Activated CD8-positive, alpha-beta memory T cell treated with anti-CD3 and anti-CD28 coated beads for 36 hours (primary cell): ENCODE results near the gene PHF21A. TPM values are rescaled to one million over a fixed set of nuclear protein-coding genes. Genes with fewer than 3 reads are reported as not detected.
"Not testable (repeated sequence)": the region's sequence is repeated elsewhere in the genome, so short reads cannot be mapped to it uniquely, and the experiment has no call there.

Source experiments
- CTCF ChIA-PET: fragments of 350-600 bp; sonication (Branson Sonifier 250); formaldehyde crosslinking; loops from one replicate; lab custom pipeline; 2021; ENCODE audit warnings: antibody characterized with exemption; lab: Charles Lee
- POLR2A ChIA-PET: fragments of 350-600 bp; sonication (Branson Sonifier 250); formaldehyde crosslinking; loops from one replicate; lab custom pipeline; 2021; ENCODE audit warnings: antibody characterized with exemption; lab: Charles Lee
- total RNA-seq, 2 experiments: library from RNA; stranded (reverse); gene quantifications; one replicate each; pipeline ENCODE4 v1.2.3, GENCODE V29; 2021

The PHF21A gene
- total RNA-seq, 2 experiments from 2014 or later = 28.2 to 30.6 TPM

- ChIA-PET POLR2A (no interaction called here), CTCF (interaction anchor here (1.0 to 2.3 kb wide), 4 partner anchors 10 to 41 kb away, joined by 3 to 34 read pairs (median 3); no protein-coding TSS in a partner anchor)
These were observed 114.7 kb downstream of the PHF21A start for GRCh38 chr11:46006418-46007070.

DNA sequence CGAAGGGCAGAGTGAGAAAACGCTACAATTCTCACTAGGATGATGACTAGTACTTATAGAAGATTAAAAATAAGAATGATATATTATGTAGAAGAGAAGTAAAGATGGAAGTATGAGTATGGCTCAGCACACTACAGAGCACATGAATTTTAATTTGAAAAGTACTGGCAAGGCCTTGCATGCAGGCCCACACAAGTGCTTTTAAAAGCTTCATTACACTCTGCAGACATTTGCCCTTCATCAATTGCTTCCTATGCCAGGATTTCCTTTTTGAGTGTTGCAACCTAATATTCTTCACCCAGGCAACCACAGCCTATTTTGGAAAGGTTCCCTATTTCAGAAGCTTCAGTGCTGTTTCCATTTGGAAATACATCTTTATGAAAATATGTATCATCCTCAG is 117.7 kb downstream of the PHF21A start:
- CTCF ChIA-PET = interaction anchor here (0.7 to 1.1 kb wide), 2 partner anchors 39 to 175 kb away, joined by 3 to 5 read pairs; no protein-coding TSS in a partner anchor

DNA sequence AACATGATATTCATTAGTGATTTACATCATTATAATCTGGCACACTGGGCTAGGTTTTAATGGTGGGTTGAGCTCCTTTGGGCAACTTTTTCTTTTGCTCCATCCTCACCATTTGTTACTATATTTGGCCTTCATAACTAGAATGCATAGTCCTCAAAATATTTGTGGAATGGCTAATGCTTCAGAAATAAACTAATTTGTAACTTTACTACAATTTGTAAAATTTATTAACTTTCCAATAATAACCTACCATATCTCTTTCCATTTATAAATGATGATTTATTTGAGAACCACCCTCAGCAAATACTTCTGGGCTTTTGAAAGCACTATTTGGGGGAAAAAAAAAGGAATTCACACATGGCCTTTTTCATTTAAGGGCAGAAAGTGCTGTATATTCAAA is 119.1 kb downstream of the PHF21A start:
- ChIA-PET POLR2A (no interaction called here), CTCF (interaction anchor here (1.5 kb wide), 1 partner anchor 37 kb away, joined by 8 read pairs; no protein-coding TSS in a partner anchor)

More for the DNA sequence above, 117.7 kb downstream of the PHF21A start:
- POLR2A ChIA-PET = no interaction called here

DNA sequence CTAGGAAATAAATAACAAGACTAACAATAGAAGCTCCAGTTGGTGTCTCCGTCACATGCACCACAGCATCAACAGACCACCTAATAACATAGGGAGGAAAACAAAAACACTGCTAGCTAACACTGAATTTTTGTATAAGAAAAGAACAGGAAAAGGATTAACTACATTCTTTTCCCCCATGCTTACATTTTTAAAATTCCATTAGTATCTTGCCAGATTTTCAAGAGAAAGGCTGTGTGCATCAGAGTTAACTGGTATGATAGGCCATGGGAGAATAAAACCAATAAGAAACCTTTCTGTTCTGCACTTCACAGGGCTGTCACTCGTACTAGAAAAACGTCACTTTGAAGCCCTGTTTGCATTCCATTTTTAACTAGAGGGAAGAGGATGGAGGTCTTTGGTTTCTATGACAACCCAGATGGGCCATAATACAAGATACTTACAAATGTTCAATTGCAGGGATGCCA is 119.8 kb downstream of the PHF21A start:
- ChIA-PET CTCF (interaction anchor here (0.6 to 1.5 kb wide), 3 partner anchors 36 to 1115 kb away, joined by 3 to 8 read pairs (median 4); no protein-coding TSS in a partner anchor), POLR2A (no interaction called here)

DNA sequence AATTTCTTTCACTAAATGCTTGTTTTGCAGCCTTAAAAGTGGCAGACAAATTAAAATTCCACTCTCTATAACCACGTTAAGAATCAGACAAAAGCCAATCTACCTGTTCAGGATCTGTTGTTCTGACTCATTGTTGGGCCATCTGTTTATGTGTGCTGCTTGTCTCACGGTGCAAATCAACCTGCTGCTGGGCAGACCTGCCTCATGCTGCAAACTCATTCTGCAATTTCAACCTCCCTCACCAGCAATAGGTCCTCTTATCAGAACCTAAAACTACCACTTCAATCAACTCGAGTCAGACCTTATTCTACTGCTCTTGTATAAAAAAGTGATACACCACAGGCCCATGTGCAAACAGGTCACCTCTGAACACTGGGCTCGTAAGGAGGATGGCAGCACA is 123.7 kb downstream of the PHF21A start:
- ChIA-PET POLR2A (no interaction called here), CTCF (no interaction called here)

GRCh38 chr11:45995342-45995734 is 125.9 kb downstream of the PHF21A start:
- CTCF ChIA-PET = interaction anchor here (1.0 kb wide), 1 partner anchor 30 kb away, joined by 3 read pairs; no protein-coding TSS in a partner anchor
- POLR2A ChIA-PET = no interaction called here

DNA sequence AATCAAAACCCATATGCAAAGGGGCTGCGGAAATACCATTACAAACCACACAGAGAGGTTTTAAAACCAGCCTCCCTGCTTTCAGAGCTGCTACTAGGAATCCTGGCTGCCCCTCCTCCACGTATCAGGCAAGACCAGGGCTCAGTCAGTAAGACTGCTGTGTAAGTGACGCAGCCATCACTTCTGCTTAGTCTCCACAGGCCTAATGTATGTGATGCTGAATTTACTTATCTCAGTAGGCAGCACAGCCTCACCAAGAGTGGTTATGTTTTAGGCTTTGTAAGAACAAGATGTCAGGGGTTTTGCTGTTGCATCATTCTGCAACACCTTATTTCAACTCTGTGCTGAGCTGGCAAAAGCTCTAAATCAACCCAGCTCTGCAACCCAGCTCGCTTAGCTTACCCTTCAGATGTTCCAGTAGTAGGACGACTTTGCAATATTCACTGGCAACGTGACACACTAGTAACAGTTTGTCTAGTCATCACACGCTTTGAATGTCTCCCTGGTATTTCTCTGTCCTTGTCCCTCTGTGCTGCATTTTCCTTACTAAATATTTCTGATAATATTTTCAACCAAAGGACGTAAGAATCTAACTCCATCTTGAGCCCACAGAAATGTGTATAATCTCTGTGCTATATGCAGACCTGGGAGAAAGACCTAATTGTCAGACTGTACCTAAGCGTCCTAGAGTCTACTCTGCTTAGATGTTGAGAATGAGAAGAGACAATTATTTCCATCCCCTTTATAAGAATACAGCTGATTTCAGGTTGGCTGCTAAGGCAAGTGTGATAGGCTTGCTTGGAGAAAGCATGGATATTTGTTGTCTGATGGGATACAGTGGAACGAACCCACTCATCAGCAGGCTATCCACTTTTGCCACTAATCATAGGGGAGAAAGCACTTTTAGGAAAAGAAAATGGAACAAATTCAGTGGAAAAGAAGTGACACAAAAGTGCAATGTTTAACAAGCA is 126.6 kb downstream of the PHF21A start:
- ChIA-PET CTCF (interaction anchor here (1.0 kb wide), 1 partner anchor 30 kb away, joined by 3 read pairs; no protein-coding TSS in a partner anchor), POLR2A (no interaction called here)

DNA sequence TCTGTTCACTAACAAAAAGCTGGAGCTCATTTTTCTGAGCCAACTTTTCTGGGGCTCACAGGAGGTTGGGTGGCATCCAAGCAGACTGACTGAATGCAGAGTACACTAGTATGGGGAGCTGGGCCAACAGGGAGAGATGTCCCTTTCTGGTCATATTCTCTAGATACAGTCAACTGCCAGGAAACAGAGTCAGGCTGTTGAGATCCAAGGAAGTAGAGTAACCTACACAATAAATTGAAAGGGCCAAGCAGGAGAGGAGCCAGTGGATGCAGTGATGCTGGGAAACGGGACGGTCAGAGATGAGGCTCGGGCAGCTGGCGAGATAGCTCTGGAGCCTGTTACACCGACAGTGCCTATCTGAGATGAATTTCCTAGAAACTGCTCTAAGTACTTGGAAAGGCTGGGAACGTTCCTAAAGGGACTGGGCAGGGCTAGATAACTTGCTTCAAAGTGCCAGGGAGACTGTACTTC is 127.7 kb downstream of the PHF21A start:
- ChIA-PET CTCF (interaction anchor here (1.5 kb wide), 1 partner anchor 222 kb away, joined by 3 read pairs; no protein-coding TSS in a partner anchor), POLR2A (no interaction called here)

- POLR2A ChIA-PET = no interaction called here
- CTCF ChIA-PET = no interaction called here
These were observed 132.3 kb downstream of the PHF21A start for GRCh38 chr11:45988921-45989320.

- POLR2A ChIA-PET = no interaction called here
- CTCF ChIA-PET = interaction anchor here (1.0 to 1.1 kb wide), 2 partner anchors 20 to 35 kb away, joined by 3 read pairs; no protein-coding TSS in a partner anchor
These were observed 136.0 kb downstream of the PHF21A start for GRCh38 chr11:45985212-45985611.

DNA sequence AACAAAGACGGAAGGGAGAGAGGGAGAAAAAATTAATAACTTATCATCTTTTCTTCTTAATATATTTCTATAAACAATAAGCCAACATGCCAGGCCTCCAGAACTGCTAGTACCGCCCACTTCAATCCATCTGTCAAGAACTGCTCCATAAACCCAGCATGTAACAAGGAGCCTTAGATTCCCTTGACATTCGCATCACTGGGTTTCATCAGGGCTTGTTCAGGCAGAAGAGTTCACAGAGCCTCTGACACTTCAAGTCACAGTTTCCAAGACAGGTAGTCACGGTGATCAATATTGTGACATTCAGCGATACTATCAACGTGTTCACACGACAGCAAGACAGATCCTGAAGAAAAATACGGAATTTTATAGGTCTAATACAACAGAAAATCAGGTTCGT is 137.1 kb downstream of the PHF21A start:
- ChIA-PET CTCF (interaction anchor here (1.1 kb wide), 1 partner anchor 34 kb away, joined by 3 read pairs; no protein-coding TSS in a partner anchor), POLR2A (interaction anchor here (0.6 kb wide), 1 partner anchor 331 kb away, joined by 4 read pairs; no protein-coding TSS in a partner anchor)

DNA sequence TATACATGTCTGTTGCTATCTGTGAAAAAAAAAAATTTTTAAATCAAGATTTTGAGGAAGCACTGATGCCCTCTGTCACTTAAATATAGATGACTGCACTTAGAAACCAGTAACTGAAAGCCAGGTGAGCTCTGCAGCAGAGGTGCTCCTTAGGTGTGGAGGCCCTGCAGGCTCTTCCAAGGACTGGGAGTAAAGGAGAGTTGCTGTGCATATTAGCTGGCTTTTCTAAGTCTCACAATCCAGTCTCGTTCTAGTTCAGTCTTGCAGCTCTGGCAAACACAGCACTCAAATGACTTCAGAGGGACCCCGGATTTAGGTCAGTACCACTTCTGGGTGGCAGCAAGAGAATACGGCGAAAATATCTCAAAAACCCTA is 137.8 kb downstream of the PHF21A start:
- CTCF ChIA-PET = interaction anchor here (0.6 kb wide), 1 partner anchor 17 kb away, joined by 3 read pairs; no protein-coding TSS in a partner anchor
- POLR2A ChIA-PET = no interaction called here

- CTCF ChIA-PET = interaction anchor here (0.6 kb wide), 1 partner anchor 16 kb away, joined by 3 read pairs; no protein-coding TSS in a partner anchor
- POLR2A ChIA-PET = no interaction called here
These were observed 138.4 kb downstream of the PHF21A start for GRCh38 chr11:45982656-45983470.

GRCh38 chr11:45981826-45982225 is 139.4 kb downstream of the PHF21A start:
- POLR2A ChIA-PET, CTCF ChIA-PET: not testable (repeated sequence)

DNA sequence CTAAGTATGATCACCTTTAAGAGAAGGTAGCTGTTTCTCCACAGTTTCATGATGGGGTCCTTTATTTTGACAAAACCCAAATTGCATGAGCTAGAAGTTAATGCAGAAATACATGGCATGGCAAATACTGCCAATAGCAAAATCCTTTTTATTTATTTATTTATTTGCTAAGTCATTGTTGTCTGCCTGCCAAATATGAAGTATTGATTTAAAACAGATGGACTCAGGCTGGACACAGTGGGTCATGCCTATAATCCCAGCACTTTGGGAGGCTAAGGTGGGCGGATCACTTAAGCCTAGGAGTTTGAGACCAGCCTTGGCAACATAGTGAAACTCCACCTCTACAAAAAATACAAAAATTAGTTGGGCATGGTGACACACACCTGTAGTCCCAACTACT is 146.4 kb downstream of the PHF21A start:
- POLR2A ChIA-PET = no interaction called here
- CTCF ChIA-PET = no interaction called here

DNA sequence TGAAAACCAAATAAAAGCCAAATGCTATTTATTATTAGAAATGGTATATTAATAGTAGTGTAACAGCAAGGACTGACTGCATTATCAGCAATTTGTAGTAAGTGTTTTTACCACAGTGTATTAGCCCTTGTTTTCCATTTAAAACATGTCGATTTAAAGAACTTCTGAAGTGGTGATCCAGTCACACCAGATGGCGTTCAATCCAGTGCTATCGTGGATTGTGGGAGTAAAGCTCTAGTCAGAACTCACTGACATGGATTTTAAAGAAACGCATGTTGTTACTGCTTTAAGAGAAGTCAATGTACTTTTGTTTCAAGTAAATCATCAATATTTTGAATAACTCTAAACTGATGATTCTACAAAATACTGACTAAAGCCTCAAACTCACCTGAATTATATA is 147.7 kb downstream of the PHF21A start:
- CTCF ChIA-PET = no interaction called here
- POLR2A ChIA-PET = no interaction called here

DNA sequence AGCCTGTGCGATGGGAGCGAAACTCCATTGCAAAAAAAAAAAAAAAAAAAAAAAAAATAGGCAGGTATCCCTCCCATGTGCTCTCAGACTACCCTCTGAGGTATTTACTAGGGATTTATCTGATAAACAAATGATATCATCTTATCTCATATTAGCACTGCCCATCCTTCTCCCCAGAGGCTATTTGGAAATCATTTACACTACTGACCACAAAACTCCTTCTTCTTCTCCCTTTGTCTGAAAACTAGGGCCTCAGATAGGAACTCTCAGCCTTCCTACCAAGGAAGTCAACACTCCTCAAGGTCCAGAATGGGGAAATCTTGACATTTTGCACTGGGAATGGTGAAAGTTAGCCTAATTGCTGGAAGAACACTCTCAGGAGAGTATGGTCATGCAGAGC is 152.4 kb downstream of the PHF21A start:
- CTCF ChIA-PET = interaction anchor here (1.0 kb wide), 1 partner anchor 158 kb away, joined by 3 read pairs; no protein-coding TSS in a partner anchor

DNA sequence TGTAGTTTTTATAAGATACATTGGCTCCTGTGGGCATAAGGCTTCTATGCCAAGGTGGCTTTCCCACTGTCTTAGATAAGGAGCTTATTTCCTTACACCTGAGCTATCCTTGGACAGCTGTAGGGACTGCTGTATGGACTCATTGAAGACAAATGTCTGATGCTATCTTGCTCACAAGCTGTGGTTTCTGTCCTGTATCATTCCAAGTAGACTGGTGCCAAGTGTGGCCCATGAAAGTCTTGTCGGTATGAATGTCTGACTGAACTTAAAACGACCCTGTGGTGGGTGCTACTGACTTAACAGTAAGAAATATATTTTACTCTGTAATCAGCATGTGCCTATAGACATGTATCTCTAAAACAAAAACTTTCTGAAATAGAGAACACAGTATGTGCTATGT is 153.7 kb downstream of the PHF21A start:
- POLR2A ChIA-PET = interaction anchor here (0.7 kb wide), 1 partner anchor 329 kb away, joined by 3 read pairs; no protein-coding TSS in a partner anchor
- CTCF ChIA-PET = no interaction called here

More for the DNA sequence above, 152.4 kb downstream of the PHF21A start:
- POLR2A ChIA-PET = no interaction called here
